HEK293 (cell line): ENCODE results near the gene LYVE1.
A peak's percentile ranks its signal among the peaks of the same experiment; 100 is the strongest.

Source experiments
- CTCF ChIA-PET: fragments of 350-600 bp; formaldehyde crosslinking; extraction: SDS; loops from one replicate; lab custom pipeline; 2021; ENCODE audit warnings: antibody characterized with exemption; lab: Yijun Ruan, JAX
- POLR2A ChIA-PET: fragments of 300-600 bp; formaldehyde crosslinking; extraction: SDS; loops from one replicate; lab custom pipeline; 2020; ENCODE audit warnings: antibody characterized with exemption, inconsistent platforms; lab: Yijun Ruan, JAX
- H3K27ac ChIP-seq: fragments of 200-500 bp; sonication (Bioruptor generic); 2 replicates; pipeline ENCODE4 v1.5.1; 2014; ENCODE audit warnings: low read depth, low read length, control low read depth, inconsistent platforms; ENCODE audit errors: extremely low read depth
- H3K36me3 ChIP-seq, 2 experiments: fragments of 200-500 bp in 1 of 2; sonication (Bioruptor generic) in 1 of 2; 1 replicate in 1 of 2; 2 replicates in 1 of 2; pipeline ENCODE4 v1.5.1; 2014 to 2017; ENCODE audit warnings: inconsistent platforms in 2 of 2, low read length in 2 of 2; ENCODE audit not compliant: control insufficient read depth in 2 of 2, insufficient read depth in 1 of 2
- H3K4me1 ChIP-seq: fragments of 200-500 bp; sonication (Bioruptor generic); 2 replicates; pipeline ENCODE4 v1.5.1; 2014; ENCODE audit warnings: mild to moderate bottlenecking, low read length, inconsistent platforms; ENCODE audit not compliant: control insufficient read depth, insufficient read depth
- H3K4me3 ChIP-seq: 2 replicates; pipeline ENCODE4 v1.5.1; 2011; ENCODE audit warnings: low read depth, mild to moderate bottlenecking, control low read depth, low read length, moderate library complexity
- H3K9me3 ChIP-seq: fragments of 200-500 bp; sonication (Bioruptor generic); 2 replicates; pipeline ENCODE4 v1.5.1; 2014; ENCODE audit warnings: low read depth, low read length, inconsistent platforms; ENCODE audit not compliant: control insufficient read depth, insufficient read depth
- BCL6B ChIP-seq: fragments of 450-650 bp; formaldehyde crosslinking; IDR thresholded peaks from 2 replicates; pipeline ENCODE4 v1.5.1; 2017; ENCODE audit warnings: missing biosample characterization, missing genetic modification characterization
- HOXD13 ChIP-seq: sonication (generic); formaldehyde crosslinking; IDR thresholded peaks from 2 replicates; pipeline ENCODE4 v1.8.0; 2022; ENCODE audit warnings: missing genetic modification reagents, borderline replicate concordance
- PRDM1 ChIP-seq: fragments of 450-650 bp; formaldehyde crosslinking; IDR thresholded peaks from 2 replicates; pipeline ENCODE4; 2016; ENCODE audit warnings: missing biosample characterization, missing genetic modification characterization
- PRDM2 ChIP-seq: fragments of 450-650 bp; formaldehyde crosslinking; IDR thresholded peaks from 2 replicates; pipeline ENCODE4 v1.5.1; 2016; ENCODE audit warnings: missing biosample characterization, missing genetic modification characterization, borderline replicate concordance
- ZBTB21 ChIP-seq: fragments of 450-650 bp; formaldehyde crosslinking; IDR thresholded peaks from 2 replicates; pipeline ENCODE4 v1.5.1; 2017; ENCODE audit warnings: missing biosample characterization, missing genetic modification characterization
- ZBTB48 ChIP-seq: fragments of 450-650 bp; formaldehyde crosslinking; IDR thresholded peaks from 2 replicates; pipeline ENCODE4 v1.5.1; 2016; ENCODE audit warnings: missing biosample characterization, missing genetic modification characterization
- ZBTB49 ChIP-seq: fragments of 450-650 bp; formaldehyde crosslinking; IDR thresholded peaks from 2 replicates; pipeline ENCODE4 v1.5.1; 2016; ENCODE audit warnings: missing biosample characterization, missing genetic modification characterization, low read depth
- ZIC2 ChIP-seq: fragments of 450-650 bp; formaldehyde crosslinking; IDR thresholded peaks from 2 replicates; pipeline ENCODE4 v1.5.1; 2016; ENCODE audit warnings: missing biosample characterization, missing genetic modification characterization
- ZNF132 ChIP-seq: fragments of 450-650 bp; formaldehyde crosslinking; IDR thresholded peaks from 2 replicates; pipeline ENCODE4 v1.5.1; 2017; ENCODE audit warnings: missing biosample characterization, missing genetic modification characterization, borderline replicate concordance
- ZNF140 ChIP-seq: fragments of 450-650 bp; formaldehyde crosslinking; IDR thresholded peaks from 2 replicates; pipeline ENCODE4 v1.5.1; 2016; ENCODE audit warnings: missing biosample characterization, missing genetic modification characterization
- ZNF146 ChIP-seq: fragments of 450-650 bp; formaldehyde crosslinking; IDR thresholded peaks from 2 replicates; pipeline ENCODE4 v1.5.1; 2016; ENCODE audit warnings: missing biosample characterization, missing genetic modification characterization
- ZNF148 ChIP-seq: fragments of 450-650 bp; formaldehyde crosslinking; IDR thresholded peaks from 2 replicates; pipeline ENCODE4 v1.5.0; 2017; ENCODE audit warnings: missing biosample characterization, missing genetic modification characterization, borderline replicate concordance
- ZNF175 ChIP-seq: fragments of 450-650 bp; formaldehyde crosslinking; IDR thresholded peaks from 2 replicates; pipeline ENCODE4 v1.5.1; 2016; ENCODE audit warnings: missing biosample characterization, missing genetic modification characterization
- ZNF311 ChIP-seq: fragments of 450-650 bp; formaldehyde crosslinking; IDR thresholded peaks from 2 replicates; pipeline ENCODE4 v1.5.1; 2017; ENCODE audit warnings: missing biosample characterization, missing genetic modification characterization, borderline replicate concordance
- ZNF530 ChIP-seq: fragments of 450-650 bp; formaldehyde crosslinking; IDR thresholded peaks from 2 replicates; pipeline ENCODE4 v1.5.1; 2016; ENCODE audit warnings: low read depth, missing biosample characterization, missing genetic modification characterization
- ZNF544 ChIP-seq: fragments of 450-650 bp; formaldehyde crosslinking; IDR thresholded peaks from 2 replicates; pipeline ENCODE4 v1.5.0; 2017; ENCODE audit warnings: missing biosample characterization, missing genetic modification characterization
- ZNF549 ChIP-seq: fragments of 450-650 bp; IDR thresholded peaks from 2 replicates; pipeline ENCODE4 v1.5.1; 2018; ENCODE audit warnings: missing biosample characterization, missing genetic modification characterization, mild to moderate bottlenecking, inconsistent platforms, moderate library complexity
- ZNF626 ChIP-seq: fragments of 450-650 bp; sonication (Bioruptor Pico); formaldehyde crosslinking; IDR thresholded peaks from 2 replicates; pipeline ENCODE4 v1.5.1; 2018; ENCODE audit warnings: missing biosample characterization, missing genetic modification characterization, inconsistent platforms
- ZNF629 ChIP-seq: fragments of 450-650 bp; formaldehyde crosslinking; IDR thresholded peaks from 2 replicates; pipeline ENCODE4 v1.5.1; 2017; ENCODE audit warnings: missing biosample characterization, missing genetic modification characterization
- ZNF677 ChIP-seq: fragments of 450-650 bp; IDR thresholded peaks from 2 replicates; pipeline ENCODE4 v1.5.0; 2018; ENCODE audit warnings: missing biosample characterization, mild to moderate bottlenecking, missing genetic modification characterization, moderate library complexity

The LYVE1 gene

GRCh38 chr11:10599388-10600175 lies 31.1 kb upstream of the LYVE1 start (continued):
- no peak for TF ChIP-seq PRDM2 (tag by site-specific recombination)

- POLR2A ChIA-PET: no interaction called here
- CTCF ChIA-PET: interaction anchor here (0.7 to 1.2 kb wide), 2 partner anchors 56 to 57 kb away, joined by 3 read pairs; partner anchors contain the start of gene RNF141
- TF ChIP-seq ZNF132 (tag by site-specific recombination) (no peak), BCL6B (tag by site-specific recombination) (no peak), ZNF629 (tag by site-specific recombination) (no peak), ZNF549 (no peak), ZNF626 (tag by site-specific recombination) (no peak), ZNF175 (tag by site-specific recombination) (no peak), ZNF530 (tag by site-specific recombination) (no peak), ZNF311 (no peak)
- H3K9me3 ChIP-seq: no peaks in the 10 kb centered on the region
- H3K4me1 ChIP-seq: no peaks in the 10 kb centered on the region
- H3K36me3 ChIP-seq: no peaks in the 10 kb centered on the region
- H3K27ac ChIP-seq: no peak overlapping the region
- no peak overlapping the region for H3K4me3 ChIP-seq
Observed at GRCh38 chr11:10598816-10599215, 30.4 kb upstream of the LYVE1 start.

GRCh38 chr11:10597877-10598351 lies 29.4 kb upstream of the LYVE1 start:
- ChIA-PET POLR2A (no interaction called here), CTCF (interaction anchor here (0.7 to 1.2 kb wide), 3 partner anchors 56 to 840 kb away, joined by 3 read pairs; partner anchors contain the start of gene RNF141)
- no peak for TF ChIP-seq ZIC2 (tag by site-specific recombination)
- no peak for TF ChIP-seq ZNF148 (tag by site-specific recombination)
- TF ChIP-seq ZNF544 (tag by site-specific recombination): no peak
- TF ChIP-seq ZBTB48 (tag by site-specific recombination): no peak
- TF ChIP-seq PRDM1 (tag by site-specific recombination): peak; percentile 45; the same call in 1 of the 2 replicates
- TF ChIP-seq HOXD13 (CRISPR knock-in tag): no peak
- no peak for TF ChIP-seq ZNF146 (tag by site-specific recombination)
- TF ChIP-seq ZBTB21: no peak
- no peak for TF ChIP-seq ZNF140
- TF ChIP-seq ZNF677 (tag by site-specific recombination): 0 out of 2 replicates have a peak, but pooled peaks have one; percentile 7
- no peak for TF ChIP-seq ZBTB49 (tag by site-specific recombination)

More at GRCh38 chr11:10597877-10598351, 29.4 kb upstream of the LYVE1 start:
- Histone ChIP-seq H3K9me3 (no peaks in the 10 kb centered on the region), H3K4me3 (no peak overlapping the region), H3K36me3 (no peaks in the 10 kb centered on the region), H3K4me1 (no peaks in the 10 kb centered on the region), H3K27ac (no peak overlapping the region)
